AG04449 (cell line): ENCODE data around the gene ELMO3.
A peak's percentile ranks its signal among the peaks of the same experiment; 100 is the strongest.

Experiments used
- CTCF ChIA-PET: fragments of 350-600 bp; formaldehyde crosslinking; extraction: SDS; loops from one replicate; lab custom pipeline; 2021; ENCODE audit warnings: antibody characterized with exemption; lab: Yijun Ruan, JAX
- POLR2A ChIA-PET: fragments of 400-600, 350-600 bp; formaldehyde crosslinking; extraction: SDS; loops from one replicate; lab custom pipeline; 2020; ENCODE audit warnings: antibody characterized with exemption, inconsistent platforms; lab: Yijun Ruan, JAX
- DNase-seq: peaks from one replicate; pipeline ENCODE4 v3.0.0-alpha.2; 2010; ENCODE audit warnings: low read depth, low spot score
- H3K4me3 ChIP-seq: 2 replicates; pipeline ENCODE4 v1.5.1; 2011; ENCODE audit warnings: low read depth, mild to moderate bottlenecking, control low read depth, low read length
- TF ChIP-seq, protein P1 (sequence below): IDR thresholded peaks from one replicate; pipeline ENCODE4 v1.5.1; 2011; ENCODE audit warnings: mild to moderate bottlenecking, moderate library complexity, low read length, control low read depth, inconsistent platforms; ENCODE audit not compliant: insufficient read depth; ENCODE audit errors: missing control alignments

The ELMO3 gene

DNA sequence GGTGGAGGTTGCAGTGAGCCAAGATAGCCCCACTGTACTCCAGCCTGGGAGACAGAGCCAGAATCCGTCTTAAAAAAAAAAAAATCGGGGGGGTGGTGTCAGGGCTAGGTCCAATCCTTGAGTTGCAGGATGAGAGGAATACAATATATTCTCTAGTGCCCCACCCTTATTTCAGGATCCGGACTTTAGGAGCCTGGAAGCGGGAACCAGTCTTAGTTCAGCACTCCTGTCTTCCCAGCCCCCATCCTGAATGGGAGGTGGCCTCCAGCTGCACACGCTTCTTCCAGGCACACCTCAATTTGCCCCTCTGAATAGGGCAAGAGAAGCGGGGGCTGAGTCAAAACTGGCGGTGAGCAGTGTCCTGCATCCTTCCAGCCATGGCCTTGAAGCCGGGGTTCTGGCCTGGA, 46.7 kb downstream of the ELMO3 start:
- ChIA-PET CTCF (interaction anchor here (1.2 to 1.9 kb wide), 3 partner anchors 13 to 182 kb away, joined by 3 to 8 read pairs (median 3); no protein-coding TSS in a partner anchor), POLR2A (interaction anchor here (0.6 to 1.1 kb wide), 2 partner anchors 17 to 259 kb away, joined by 3 read pairs; no protein-coding TSS in a partner anchor)
- TF ChIP-seq, protein P1, sequence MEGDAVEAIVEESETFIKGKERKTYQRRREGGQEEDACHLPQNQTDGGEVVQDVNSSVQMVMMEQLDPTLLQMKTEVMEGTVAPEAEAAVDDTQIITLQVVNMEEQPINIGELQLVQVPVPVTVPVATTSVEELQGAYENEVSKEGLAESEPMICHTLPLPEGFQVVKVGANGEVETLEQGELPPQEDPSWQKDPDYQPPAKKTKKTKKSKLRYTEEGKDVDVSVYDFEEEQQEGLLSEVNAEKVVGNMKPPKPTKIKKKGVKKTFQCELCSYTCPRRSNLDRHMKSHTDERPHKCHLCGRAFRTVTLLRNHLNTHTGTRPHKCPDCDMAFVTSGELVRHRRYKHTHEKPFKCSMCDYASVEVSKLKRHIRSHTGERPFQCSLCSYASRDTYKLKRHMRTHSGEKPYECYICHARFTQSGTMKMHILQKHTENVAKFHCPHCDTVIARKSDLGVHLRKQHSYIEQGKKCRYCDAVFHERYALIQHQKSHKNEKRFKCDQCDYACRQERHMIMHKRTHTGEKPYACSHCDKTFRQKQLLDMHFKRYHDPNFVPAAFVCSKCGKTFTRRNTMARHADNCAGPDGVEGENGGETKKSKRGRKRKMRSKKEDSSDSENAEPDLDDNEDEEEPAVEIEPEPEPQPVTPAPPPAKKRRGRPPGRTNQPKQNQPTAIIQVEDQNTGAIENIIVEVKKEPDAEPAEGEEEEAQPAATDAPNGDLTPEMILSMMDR = no peak
- DNase-seq = no peak
- peak overlapping the region; percentile 78 for H3K4me3 ChIP-seq

- TF ChIP-seq, protein P1 = peak; percentile 40
- ChIA-PET POLR2A (interaction anchor here (0.6 to 1.1 kb wide), 2 partner anchors 17 to 259 kb away, joined by 3 read pairs; no protein-coding TSS in a partner anchor), CTCF (interaction anchor here (1.1 to 1.4 kb wide), 4 partner anchors 61 to 182 kb away, joined by 3 to 6 read pairs (median 3); no protein-coding TSS in a partner anchor)
- peak overlapping the region; percentile 78 for H3K4me3 ChIP-seq
- DNase-seq = peak; percentile 36
These were observed 47.3 kb downstream of the ELMO3 start for GRCh38 chr16:67246081-67246755.

GRCh38 chr16:67246756-67247191, 47.8 kb downstream of the ELMO3 start:
- peak overlapping the region; percentile 78 for H3K4me3 ChIP-seq
- CTCF ChIA-PET = interaction anchor here (1.1 to 6.1 kb wide), 7 partner anchors 13 to 293 kb away, joined by 3 to 48 read pairs (median 3); no protein-coding TSS in a partner anchor
- no peak for DNase-seq
- POLR2A ChIA-PET = interaction anchor here (0.8 to 2.6 kb wide), 5 partner anchors 14 to 170 kb away, joined by 3 to 12 read pairs (median 4); partner anchors contain the start of genes TMEM208 and ZDHHC1
- TF ChIP-seq, protein P1 = no peak

DNA sequence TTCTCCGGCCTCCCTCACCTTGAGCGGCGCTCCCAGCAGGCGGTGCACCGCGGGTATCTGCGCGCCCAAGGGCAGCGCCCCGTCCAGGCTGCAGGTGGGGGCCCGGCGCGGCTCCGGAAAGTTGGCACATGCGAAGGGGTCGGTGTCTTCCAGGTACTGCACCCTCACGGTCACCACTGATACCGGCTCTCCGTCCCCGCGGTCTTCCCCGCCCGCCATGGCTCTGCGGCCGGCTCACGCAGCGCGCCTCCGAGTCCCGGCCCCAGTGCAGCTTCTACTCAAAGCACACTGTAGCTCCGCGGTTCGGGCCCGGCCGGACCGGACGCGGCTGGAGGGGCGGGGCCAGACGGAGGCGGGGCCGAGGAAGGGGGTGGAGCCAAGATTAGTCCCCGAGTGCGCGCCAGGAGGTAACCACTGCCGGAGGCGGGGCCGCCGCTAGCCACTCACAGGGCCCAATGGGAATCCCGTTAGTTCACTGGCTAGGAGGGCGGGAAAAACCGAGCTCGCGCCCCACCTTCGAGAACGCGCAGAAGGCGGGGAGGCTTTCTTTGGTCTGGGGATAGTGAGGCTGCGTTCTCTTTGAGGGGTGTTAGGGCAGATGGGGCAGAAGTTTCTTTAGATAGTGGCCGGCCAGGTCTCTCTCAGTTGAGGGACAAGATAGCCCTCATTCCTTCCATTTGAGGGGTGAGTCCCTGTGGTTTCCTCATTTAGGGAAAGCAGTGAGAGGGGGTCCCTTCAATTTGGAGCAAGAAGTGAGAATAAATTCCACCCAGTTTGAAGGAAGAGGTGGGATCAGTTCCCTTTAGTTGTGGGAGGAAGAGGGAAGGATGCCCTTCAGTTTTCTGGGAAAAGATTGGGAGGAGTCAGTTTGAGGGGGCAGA, 48.5 kb downstream of the ELMO3 start, which contains the start of gene FHOD1:
FHOD1 (minus strand) TSS at position 290 of the 881 bp plus-strand sequence; CDS start at position 219, 71 bp downstream.
- POLR2A ChIA-PET = interaction anchor here (0.8 to 2.6 kb wide), 7 partner anchors 9 to 169 kb away, joined by 3 to 12 read pairs (median 5); partner anchors contain the start of genes TMEM208 and ZDHHC1
- TF ChIP-seq, protein P1 = no peak
- peak; percentile 52 for DNase-seq
- CTCF ChIA-PET = interaction anchor here (0.8 to 6.1 kb wide), 11 partner anchors 9 to 352 kb away, joined by 3 to 48 read pairs (median 3); partner anchors contain the start of gene TMEM208
- peak within 1 kb of the TSS; percentile 78 for H3K4me3 ChIP-seq

- H3K4me3 ChIP-seq = peak overlapping the region; percentile 66
- DNase-seq = no peak
- TF ChIP-seq, protein P1 = no peak
- ChIA-PET CTCF (interaction anchor here (0.8 to 6.1 kb wide), 9 partner anchors 9 to 353 kb away, joined by 3 to 48 read pairs (median 3); partner anchors contain the start of gene TMEM208), POLR2A (interaction anchor here (1.2 to 2.6 kb wide), 6 partner anchors 10 to 63 kb away, joined by 3 to 12 read pairs (median 6); partner anchors contain the start of gene TMEM208)
These were observed 49.1 kb downstream of the ELMO3 start for GRCh38 chr16:67248073-67248400.
